Epithelial cell of esophagus (primary cell): ENCODE results near the gene PDXDC1.
"Not testable (repeated sequence)": the region's sequence is repeated elsewhere in the genome, so short reads cannot be mapped to it uniquely, and the experiment has no call there.

Experiments used
- DNase-seq: peaks from one replicate; pipeline ENCODE4 v3.0.0; 2010; ENCODE audit warnings: low read depth
- H3K4me3 ChIP-seq: 2 replicates; pipeline ENCODE4 v1.5.1; 2011; ENCODE audit warnings: mild to moderate bottlenecking, low read length, control low read depth

Gene PDXDC1

GRCh38 chr16:15154005-15154404, 179.2 kb downstream of the PDXDC1 start:
- peak overlapping the region; percentile 46 for H3K4me3 ChIP-seq
- DNase-seq = peak; percentile 37

GRCh38 chr16:15154650-15155562, 180.1 kb downstream of the PDXDC1 start:
- peak overlapping the region; percentile 29 for H3K4me3 ChIP-seq
- peak; percentile 92 for DNase-seq

- not testable (repeated sequence) for DNase-seq, H3K4me3 ChIP-seq
Observed at GRCh38 chr16:15157644-15158043, 182.8 kb downstream of the PDXDC1 start.

GRCh38 chr16:15159671-15160070, 184.8 kb downstream of the PDXDC1 start:
- DNase-seq, H3K4me3 ChIP-seq: not testable (repeated sequence)

GRCh38 chr16:15160571-15160970, 185.7 kb downstream of the PDXDC1 start:
- DNase-seq, H3K4me3 ChIP-seq: not testable (repeated sequence)

GRCh38 chr16:15163055-15163454, 188.2 kb downstream of the PDXDC1 start:
- DNase-seq, H3K4me3 ChIP-seq: not testable (repeated sequence)

GRCh38 chr16:15166177-15166576, 191.4 kb downstream of the PDXDC1 start:
- not testable (repeated sequence) for DNase-seq

GRCh38 chr16:15168303-15168702, 193.5 kb downstream of the PDXDC1 start:
- DNase-seq = not testable (repeated sequence)

More at GRCh38 chr16:15166177-15166576, 191.4 kb downstream of the PDXDC1 start:
- not testable (repeated sequence) for H3K4me3 ChIP-seq

GRCh38 chr16:15168953-15169652, 194.3 kb downstream of the PDXDC1 start:
- DNase-seq, H3K4me3 ChIP-seq: not testable (repeated sequence)

More at GRCh38 chr16:15168303-15168702, 193.5 kb downstream of the PDXDC1 start:
- H3K4me3 ChIP-seq = not testable (repeated sequence)

- not testable (repeated sequence) for DNase-seq
Observed at GRCh38 chr16:15179909-15180308, 205.1 kb downstream of the PDXDC1 start.

GRCh38 chr16:15180946-15181345, 206.1 kb downstream of the PDXDC1 start:
- not testable (repeated sequence) for H3K4me3 ChIP-seq, DNase-seq

More at GRCh38 chr16:15179909-15180308, 205.1 kb downstream of the PDXDC1 start:
- not testable (repeated sequence) for H3K4me3 ChIP-seq

- H3K4me3 ChIP-seq, DNase-seq: not testable (repeated sequence)
Observed at GRCh38 chr16:15184000-15184399, 209.2 kb downstream of the PDXDC1 start.
